ENCODE data around the gene ZFHX3.

The ZFHX3 gene

DNA sequence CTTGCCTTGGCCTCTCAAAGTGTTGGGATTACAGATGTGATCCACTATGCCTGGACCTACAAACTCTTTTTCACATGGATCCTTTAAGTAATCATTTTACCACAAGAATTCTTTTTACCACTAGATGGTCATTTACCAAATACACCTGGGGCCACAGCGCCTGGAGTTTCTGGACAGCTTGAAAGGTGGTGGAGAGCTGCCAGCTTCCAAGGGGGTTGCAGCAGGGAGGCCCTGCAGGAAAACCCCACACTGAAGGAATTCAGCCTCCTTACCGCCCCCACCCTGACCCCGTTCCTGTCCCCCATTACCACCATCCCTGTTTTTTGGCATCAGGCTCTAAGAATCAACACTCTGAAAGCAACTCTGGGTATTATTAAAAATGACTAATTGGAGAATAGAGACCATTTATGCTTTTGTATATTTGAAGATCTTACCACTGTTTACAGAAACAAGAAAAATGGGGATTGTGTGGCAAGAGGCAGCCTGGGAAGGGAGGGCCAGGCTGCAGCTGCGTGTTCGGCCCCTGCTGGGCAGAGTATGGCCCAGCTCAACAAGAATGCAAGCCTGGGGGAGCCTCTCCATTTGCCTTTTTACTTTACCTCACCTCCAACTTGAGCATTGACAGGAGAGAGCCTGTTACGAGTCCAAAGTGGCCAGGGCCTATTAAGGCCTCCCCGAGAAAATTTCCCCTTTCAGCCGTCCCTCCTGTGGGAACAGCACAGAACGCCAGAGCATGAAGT, 209.9 kb downstream of the ZFHX3 start:
- Mint-ChIP-seq H3K27me3 (no peaks in the 10 kb centered on the region), H3K9me3 (ENCODE audit: low read depth) (no peaks in the 10 kb centered on the region), H3K4me3 (no peak overlapping the region), H3K36me3 (no peaks in the 10 kb centered on the region), H3K27ac (no peak overlapping the region), H3K4me1 (ENCODE audit: low read depth) (no peaks in the 10 kb centered on the region)

DNA sequence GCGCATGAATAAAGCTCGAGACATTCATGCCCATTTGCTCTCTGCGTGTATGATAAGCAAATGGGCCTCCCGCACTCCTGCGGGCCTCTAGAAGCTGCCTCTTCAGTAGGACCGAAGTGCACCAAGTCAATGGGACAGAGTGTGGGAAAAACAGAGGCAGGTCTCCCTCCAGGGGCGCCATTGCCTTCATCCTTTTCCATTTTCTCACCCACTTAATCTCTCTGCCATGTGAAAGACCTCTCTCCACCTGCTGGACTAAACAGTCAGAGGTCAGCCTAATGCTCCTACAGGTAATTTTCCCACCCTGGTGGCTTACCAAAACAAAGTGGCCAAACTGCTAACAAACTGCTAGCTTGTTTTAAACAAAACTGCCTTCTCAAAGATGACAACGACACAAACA, 210.9 kb downstream of the ZFHX3 start:
- no peak overlapping the region for H3K27ac Mint-ChIP-seq
- no peaks in the 10 kb centered on the region for H3K36me3 Mint-ChIP-seq
- no peak overlapping the region for H3K4me3 Mint-ChIP-seq
- H3K9me3 Mint-ChIP-seq (ENCODE audit: low read depth), result no peaks in the 10 kb centered on the region
- no peaks in the 10 kb centered on the region for H3K4me1 Mint-ChIP-seq (ENCODE audit: low read depth)
- no peaks in the 10 kb centered on the region for H3K27me3 Mint-ChIP-seq

DNA sequence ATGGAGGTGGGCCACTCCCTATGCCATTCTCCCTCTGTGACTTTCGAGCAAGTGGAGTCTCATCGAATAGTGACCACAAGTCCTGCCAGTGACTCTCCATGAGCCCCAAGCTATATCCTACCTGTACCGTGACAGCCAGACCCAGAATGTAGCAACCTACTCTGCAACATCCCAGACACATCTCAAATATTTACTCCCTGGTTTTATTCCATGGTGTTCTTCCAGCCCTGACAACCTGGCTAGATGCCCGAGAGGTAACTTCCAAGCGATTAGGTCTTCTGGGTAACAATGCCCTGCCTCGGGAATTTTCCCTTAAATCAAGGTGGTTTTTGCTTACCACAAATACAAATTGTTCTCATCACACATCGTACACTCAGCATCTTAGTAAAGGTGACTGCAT, 211.7 kb downstream of the ZFHX3 start:
- Mint-ChIP-seq H3K27me3 (no peaks in the 10 kb centered on the region), H3K4me1 (ENCODE audit: low read depth) (no peaks in the 10 kb centered on the region), H3K36me3 (no peaks in the 10 kb centered on the region), H3K4me3 (no peak overlapping the region), H3K27ac (no peak overlapping the region), H3K9me3 (ENCODE audit: low read depth) (no peaks in the 10 kb centered on the region)

DNA sequence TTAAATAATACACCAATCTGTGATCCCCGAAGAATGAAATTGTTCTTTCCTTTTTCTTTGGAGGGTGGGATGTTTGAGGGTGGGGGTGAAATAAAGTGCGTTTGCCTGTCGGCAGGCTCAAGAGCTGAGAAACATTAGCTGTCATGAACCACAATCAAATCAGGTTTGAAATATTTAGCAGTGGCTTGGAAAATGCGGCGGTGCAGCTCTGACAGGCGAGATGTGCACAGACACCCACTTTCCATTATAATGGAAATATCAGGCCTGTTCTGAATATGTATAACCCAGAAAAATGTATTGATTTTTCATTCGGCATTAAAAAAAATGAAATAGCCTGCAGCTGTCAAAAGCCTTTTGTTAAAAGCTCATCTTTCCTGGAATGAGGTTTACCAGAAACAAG, 212.8 kb downstream of the ZFHX3 start:
- no peak overlapping the region for H3K27ac Mint-ChIP-seq
- no peaks in the 10 kb centered on the region for H3K9me3 Mint-ChIP-seq (ENCODE audit: low read depth)
- no peaks in the 10 kb centered on the region for H3K27me3 Mint-ChIP-seq
- no peaks in the 10 kb centered on the region for H3K36me3 Mint-ChIP-seq
- H3K4me1 Mint-ChIP-seq (ENCODE audit: low read depth), result no peaks in the 10 kb centered on the region
- no peak overlapping the region for H3K4me3 Mint-ChIP-seq

DNA sequence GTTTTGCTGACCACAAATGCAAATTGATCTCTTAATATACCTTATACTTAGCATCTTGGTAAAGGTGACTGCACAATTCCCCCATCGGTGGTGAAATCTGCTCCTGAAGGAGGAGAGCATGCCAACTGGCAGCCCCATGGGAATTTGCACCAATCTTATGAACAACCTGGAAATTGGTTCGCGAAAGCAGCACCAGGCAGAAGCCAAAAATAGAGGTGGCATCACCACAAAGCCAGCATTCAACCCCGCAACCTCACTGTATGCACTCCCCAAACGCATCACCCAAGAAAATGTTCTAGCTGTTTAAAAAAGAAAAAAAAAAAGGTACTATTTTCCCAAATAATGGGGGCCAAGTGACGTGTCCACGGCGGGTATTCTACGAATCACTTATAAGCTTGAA, 213.4 kb downstream of the ZFHX3 start:
- no peaks in the 10 kb centered on the region for H3K9me3 Mint-ChIP-seq (ENCODE audit: low read depth)
- no peaks in the 10 kb centered on the region for H3K36me3 Mint-ChIP-seq
- H3K27me3 Mint-ChIP-seq, result no peaks in the 10 kb centered on the region
- H3K27ac Mint-ChIP-seq, result no peak overlapping the region
- no peaks in the 10 kb centered on the region for H3K4me1 Mint-ChIP-seq (ENCODE audit: low read depth)
- no peak overlapping the region for H3K4me3 Mint-ChIP-seq

DNA sequence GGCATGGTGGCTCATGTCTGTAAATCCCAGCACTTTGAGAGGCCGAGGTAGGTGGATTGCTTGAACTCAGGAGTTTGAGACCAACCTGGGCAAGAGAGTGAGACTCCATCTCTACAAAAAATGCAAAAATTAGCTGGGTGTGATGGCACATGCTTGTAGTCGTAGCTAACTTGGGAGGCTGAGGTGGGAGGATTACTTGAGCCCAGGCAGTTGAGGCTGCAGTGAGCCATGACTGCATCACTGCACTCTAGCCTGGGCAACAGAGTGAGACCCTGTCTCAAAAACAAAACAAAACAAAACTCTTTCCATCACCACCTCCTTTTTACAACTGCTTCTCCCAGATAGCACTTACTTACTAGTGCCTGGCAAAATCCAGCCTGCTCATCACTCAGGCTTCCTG, 214.0 kb downstream of the ZFHX3 start:
- H3K4me3 Mint-ChIP-seq, result no peak overlapping the region

DNA sequence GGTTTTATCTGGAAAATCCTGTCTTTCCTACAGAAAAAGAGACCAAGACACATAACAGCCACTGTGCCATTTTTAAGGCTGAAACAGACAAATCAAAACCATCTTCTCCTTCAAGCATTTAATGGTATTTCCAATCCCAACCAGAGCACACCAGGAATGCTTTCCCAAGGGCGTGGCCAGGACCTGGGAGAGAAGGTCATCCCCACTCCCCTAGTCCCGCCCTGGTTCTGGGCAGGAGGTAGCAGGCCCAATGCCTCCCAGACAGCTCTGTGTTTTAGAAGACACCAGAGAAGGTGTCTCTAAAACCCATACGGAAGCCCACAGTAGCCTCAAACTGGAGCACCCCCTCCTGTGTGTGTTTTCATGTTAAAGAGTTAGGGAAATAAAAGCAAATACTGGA, 214.4 kb downstream of the ZFHX3 start:
- no peaks in the 10 kb centered on the region for H3K27me3 Mint-ChIP-seq
- H3K9me3 Mint-ChIP-seq (ENCODE audit: low read depth), result no peaks in the 10 kb centered on the region
- no peak overlapping the region for H3K4me3 Mint-ChIP-seq
- no peaks in the 10 kb centered on the region for H3K36me3 Mint-ChIP-seq
- no peaks in the 10 kb centered on the region for H3K4me1 Mint-ChIP-seq (ENCODE audit: low read depth)
- H3K27ac Mint-ChIP-seq, result no peak overlapping the region

More for the DNA sequence above, 214.0 kb downstream of the ZFHX3 start:
- no peaks in the 10 kb centered on the region for H3K9me3 Mint-ChIP-seq (ENCODE audit: low read depth)
- no peaks in the 10 kb centered on the region for H3K4me1 Mint-ChIP-seq (ENCODE audit: low read depth)
- H3K36me3 Mint-ChIP-seq, result no peaks in the 10 kb centered on the region
- no peaks in the 10 kb centered on the region for H3K27me3 Mint-ChIP-seq
- H3K27ac Mint-ChIP-seq, result no peak overlapping the region

DNA sequence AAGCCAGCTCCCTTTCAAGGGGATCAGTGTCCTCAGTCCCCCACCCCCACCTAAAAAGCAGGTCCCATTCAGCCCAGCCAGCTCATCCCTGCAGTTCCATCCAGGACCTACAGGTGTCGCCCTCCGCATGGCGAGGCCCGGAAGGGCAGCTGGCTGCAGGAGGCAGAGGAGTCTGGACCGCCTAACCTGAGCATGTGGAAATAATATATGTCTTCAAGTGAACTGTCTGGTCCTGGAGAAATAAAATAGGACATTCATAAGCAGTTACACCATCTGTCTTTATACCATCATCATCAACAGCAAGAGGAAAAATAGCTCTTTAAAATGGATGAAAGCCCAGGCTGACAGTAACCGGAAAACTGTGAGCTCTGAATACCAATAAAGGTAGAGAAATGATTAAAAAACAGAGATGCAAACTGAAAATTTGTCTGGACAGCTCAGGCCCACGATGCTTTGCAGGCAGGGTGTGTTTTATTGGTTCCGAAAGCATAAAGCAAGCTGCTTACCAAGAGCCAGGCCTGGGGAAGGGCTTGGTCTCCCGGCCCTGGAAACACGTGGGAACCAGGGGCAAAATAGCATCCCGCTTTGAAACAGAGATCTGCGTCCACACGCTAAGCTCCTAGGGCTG, 215.2 kb downstream of the ZFHX3 start:
- H3K4me3 Mint-ChIP-seq, result no peak overlapping the region
- H3K27ac Mint-ChIP-seq, result no peak overlapping the region
- no peaks in the 10 kb centered on the region for H3K9me3 Mint-ChIP-seq (ENCODE audit: low read depth)
- no peaks in the 10 kb centered on the region for H3K4me1 Mint-ChIP-seq (ENCODE audit: low read depth)
- no peaks in the 10 kb centered on the region for H3K27me3 Mint-ChIP-seq
- H3K36me3 Mint-ChIP-seq, result no peaks in the 10 kb centered on the region

DNA sequence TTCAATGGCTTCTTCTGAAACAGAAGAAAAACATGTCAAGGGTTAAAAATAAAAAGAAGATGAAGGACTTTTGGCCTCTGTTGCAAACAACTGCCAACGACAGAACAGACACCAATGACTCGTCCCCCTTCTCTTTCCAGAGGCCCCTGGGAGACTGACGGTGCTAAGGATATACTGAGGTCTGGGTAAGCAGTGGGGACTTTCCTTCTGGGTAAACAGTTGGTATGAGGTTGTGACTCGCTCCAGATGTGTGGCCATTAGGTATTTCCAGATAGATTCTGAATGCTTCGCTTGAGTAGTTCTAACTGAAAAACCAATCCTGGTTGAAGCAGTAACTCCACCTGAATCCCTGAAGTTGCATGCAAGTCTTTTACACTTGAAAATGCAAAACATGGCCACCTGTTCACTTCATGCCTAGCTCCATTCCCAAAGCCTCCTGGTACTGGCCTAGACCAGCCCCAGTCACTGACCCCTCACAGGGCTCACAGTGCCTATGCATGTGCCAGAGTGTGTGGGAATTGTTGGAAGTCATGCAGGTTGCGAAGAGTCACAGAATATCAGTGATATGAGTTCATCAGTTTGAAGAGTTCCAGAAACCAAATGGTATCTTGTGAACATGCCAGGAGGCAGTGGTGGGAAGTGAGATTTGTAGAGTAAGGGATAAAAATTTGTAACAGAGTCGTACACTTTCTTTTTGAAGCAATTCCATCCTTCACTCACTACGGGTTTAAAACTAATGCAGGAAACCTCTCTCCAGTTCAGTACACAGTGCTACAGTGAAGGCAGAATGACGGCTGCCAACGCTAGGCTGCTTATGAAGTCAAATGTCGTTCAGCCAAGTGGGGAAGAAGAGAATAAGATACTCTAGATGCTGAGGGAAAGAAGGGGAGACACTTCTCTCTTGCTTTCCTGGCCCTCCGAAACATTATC, 217.8 kb downstream of the ZFHX3 start:
- H3K9me3 Mint-ChIP-seq (ENCODE audit: low read depth), result no peaks in the 10 kb centered on the region
- no peaks in the 10 kb centered on the region for H3K4me1 Mint-ChIP-seq (ENCODE audit: low read depth)
- no peak overlapping the region for H3K4me3 Mint-ChIP-seq
- H3K27ac Mint-ChIP-seq, result no peak overlapping the region
- no peaks in the 10 kb centered on the region for H3K27me3 Mint-ChIP-seq
- H3K36me3 Mint-ChIP-seq, result no peaks in the 10 kb centered on the region

DNA sequence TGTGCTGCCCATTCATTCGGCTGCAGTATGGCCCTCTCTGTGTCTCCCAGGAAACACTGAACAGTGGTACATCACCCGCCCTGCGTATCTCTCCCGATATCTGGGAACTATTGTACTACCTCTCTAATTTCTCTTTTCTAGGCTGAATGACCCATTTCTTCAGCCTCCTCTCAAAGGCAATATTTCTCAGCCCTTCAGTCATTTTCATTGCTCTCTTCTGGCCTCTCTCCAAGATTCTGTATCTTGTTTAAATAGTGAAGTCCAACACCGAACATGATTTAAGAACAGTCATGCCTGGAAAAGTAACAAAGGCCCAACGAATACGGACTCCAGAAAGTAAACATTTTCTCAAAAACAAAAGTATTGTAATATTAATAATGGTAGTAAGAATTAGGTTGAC, 220.1 kb downstream of the ZFHX3 start:
- no peak overlapping the region for H3K27ac Mint-ChIP-seq
- no peak overlapping the region for H3K4me3 Mint-ChIP-seq
- H3K9me3 Mint-ChIP-seq (ENCODE audit: low read depth), result no peaks in the 10 kb centered on the region

DNA sequence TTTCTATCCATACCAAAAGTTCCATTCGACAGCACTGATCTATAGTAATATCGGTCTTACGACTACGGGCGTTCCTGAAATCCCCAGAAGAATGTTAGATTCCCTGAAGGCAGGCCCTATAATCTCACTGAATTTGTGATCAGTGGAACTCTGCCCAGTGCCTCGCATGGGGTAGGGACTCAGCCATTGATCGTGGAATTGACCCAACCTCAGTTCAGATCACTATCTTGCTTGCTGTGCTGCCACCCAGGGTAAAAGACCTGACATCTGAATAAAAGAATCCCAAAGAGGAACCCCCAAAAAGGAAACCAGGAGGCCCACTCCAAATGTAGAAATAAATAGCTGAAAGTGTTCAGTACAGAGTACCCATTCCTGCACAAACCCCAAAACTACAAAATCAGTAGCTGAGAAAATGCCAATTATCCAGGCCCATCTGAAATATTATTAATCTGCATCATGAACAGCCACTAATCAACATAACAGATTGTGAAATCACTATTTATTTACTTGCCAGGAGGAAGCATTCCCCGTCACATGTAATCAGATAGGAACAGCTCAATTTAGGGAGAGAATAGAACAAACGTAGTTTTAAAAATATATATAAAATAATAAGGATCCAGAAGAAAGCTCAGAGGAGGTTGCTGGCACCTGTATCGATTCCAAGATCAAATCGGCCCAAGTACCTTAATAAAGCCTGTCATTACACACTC, 221.9 kb downstream of the ZFHX3 start:
- Mint-ChIP-seq H3K4me1 (ENCODE audit: low read depth) (no peaks in the 10 kb centered on the region), H3K27ac (no peak overlapping the region), H3K27me3 (no peaks in the 10 kb centered on the region), H3K4me3 (no peak overlapping the region), H3K36me3 (no peaks in the 10 kb centered on the region), H3K9me3 (ENCODE audit: low read depth) (no peaks in the 10 kb centered on the region)

More for the DNA sequence above, 220.1 kb downstream of the ZFHX3 start:
- Mint-ChIP-seq H3K4me1 (ENCODE audit: low read depth) (no peaks in the 10 kb centered on the region), H3K27me3 (no peaks in the 10 kb centered on the region), H3K36me3 (no peaks in the 10 kb centered on the region)

DNA sequence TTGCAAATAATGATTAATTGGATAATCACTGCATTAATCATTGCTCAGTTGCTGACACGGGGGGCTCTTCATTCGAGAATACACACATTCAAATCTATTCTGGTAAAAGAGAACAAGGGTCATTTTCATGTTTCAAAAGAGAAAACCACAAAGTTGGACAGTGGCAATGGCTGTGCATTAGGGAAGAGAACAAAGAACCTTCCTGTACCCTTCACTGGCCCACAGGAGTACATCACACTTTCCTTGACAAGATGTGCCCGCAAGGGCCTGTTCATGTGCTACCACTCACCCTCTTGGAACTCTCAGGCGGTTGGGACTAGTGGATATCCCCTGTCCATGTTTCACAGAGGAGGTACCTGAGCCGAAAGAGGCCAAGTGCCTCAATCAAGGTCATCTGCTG, 223.2 kb downstream of the ZFHX3 start:
- Mint-ChIP-seq H3K27ac (no peak overlapping the region), H3K4me1 (ENCODE audit: low read depth) (no peaks in the 10 kb centered on the region), H3K36me3 (no peaks in the 10 kb centered on the region), H3K4me3 (no peak overlapping the region), H3K27me3 (no peaks in the 10 kb centered on the region), H3K9me3 (ENCODE audit: low read depth) (no peaks in the 10 kb centered on the region)

DNA sequence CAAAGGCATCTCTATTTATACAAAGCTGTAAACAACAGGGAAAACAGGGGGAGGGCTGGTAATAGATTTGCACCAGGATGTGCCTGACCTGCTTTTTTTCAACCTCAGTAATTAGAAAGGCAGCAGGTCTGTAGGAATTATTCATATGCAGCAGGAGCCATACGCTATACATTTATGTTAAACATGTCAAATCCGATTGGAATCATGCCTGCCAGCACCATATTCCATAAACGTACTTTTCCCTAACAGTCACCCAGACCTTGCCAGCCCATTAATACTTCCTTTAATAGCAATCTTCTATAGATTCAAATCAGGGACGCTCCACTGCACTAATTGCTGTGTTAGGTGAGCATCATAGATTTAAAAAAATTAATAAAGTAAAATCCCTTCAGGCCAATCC, 223.9 kb downstream of the ZFHX3 start:
- H3K27ac Mint-ChIP-seq, result no peak overlapping the region
- no peaks in the 10 kb centered on the region for H3K27me3 Mint-ChIP-seq
- no peaks in the 10 kb centered on the region for H3K36me3 Mint-ChIP-seq
- no peaks in the 10 kb centered on the region for H3K4me1 Mint-ChIP-seq (ENCODE audit: low read depth)
- no peak overlapping the region for H3K4me3 Mint-ChIP-seq
- no peaks in the 10 kb centered on the region for H3K9me3 Mint-ChIP-seq (ENCODE audit: low read depth)

DNA sequence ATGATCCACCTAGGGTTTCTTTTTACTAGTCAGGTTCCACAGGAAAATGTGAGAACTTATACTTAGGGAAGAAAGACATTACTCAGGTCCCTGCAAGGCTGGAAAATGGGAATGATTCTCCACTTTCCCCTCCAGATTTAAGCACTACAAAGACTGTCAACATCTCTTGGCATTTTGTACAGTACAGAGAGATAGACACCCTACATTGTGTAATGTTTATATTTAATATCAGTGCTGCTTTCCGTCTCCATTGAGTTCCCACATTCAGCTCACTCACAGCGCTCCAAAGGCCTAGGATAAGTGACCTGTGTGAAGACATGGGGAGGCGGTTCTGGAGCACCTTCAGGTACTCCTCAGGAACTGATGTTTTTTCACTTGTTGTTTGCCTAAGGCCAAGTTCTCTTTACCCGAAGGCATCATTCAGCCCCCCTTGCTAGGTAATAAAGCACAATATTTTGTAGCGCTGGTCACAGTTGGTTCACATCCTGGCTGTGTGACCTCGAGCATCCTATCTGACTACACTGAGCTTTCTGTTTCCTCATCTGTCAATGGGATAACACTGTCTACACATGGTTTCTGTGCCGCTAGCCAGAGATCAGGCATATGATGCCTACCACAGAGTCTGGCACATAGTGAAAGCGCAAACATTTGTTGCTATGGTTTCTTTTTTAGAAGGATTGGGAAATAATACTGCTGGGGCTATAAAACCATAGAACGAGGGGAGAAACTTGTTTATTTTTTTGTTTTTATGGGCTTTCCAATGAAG, 226.6 kb downstream of the ZFHX3 start:
- H3K36me3 Mint-ChIP-seq, result no peaks in the 10 kb centered on the region
- no peaks in the 10 kb centered on the region for H3K27me3 Mint-ChIP-seq
- H3K4me1 Mint-ChIP-seq (ENCODE audit: low read depth), result no peaks in the 10 kb centered on the region
- no peaks in the 10 kb centered on the region for H3K9me3 Mint-ChIP-seq (ENCODE audit: low read depth)
- no peak overlapping the region for H3K4me3 Mint-ChIP-seq
- no peak overlapping the region for H3K27ac Mint-ChIP-seq

Measured in activated naive CD8-positive, alpha-beta T cell (primary cell).